GM12878 (cell line): ENCODE measurements around the gene PIRT. TPM values are rescaled to one million over a fixed set of nuclear protein-coding genes. Genes with fewer than 3 reads are reported as not detected.
"Not testable (repeated sequence)": the region's sequence is repeated elsewhere in the genome, so short reads cannot be mapped to it uniquely, and the experiment has no call there.

Experiments
- ATAC-seq: fragments of 200-7000 bp; cut with Tn5 transposase; 3 replicates; pipeline ENCODE4 v1.9.1; 2020; ENCODE audit warnings: mild to moderate bottlenecking, moderate library complexity
- BruUV-seq: library from RNA; stranded (reverse); fragments of 400-500 nt; replicated peaks from 2 replicates; lab custom pipeline; 2021; lab: Mats Ljungman, UMichigan
- CTCF ChIA-PET: fragments of 300-600 bp; sonication (Branson Sonifier 250); formaldehyde crosslinking; extraction: SDS; loops from one replicate; lab custom pipeline; 2021; ENCODE audit warnings: inconsistent platforms; lab: Yijun Ruan, JAX
- POLR2A ChIA-PET: fragments of 350-600 bp; formaldehyde crosslinking; extraction: SDS; loops from one replicate; lab custom pipeline; 2021; ENCODE audit warnings: inconsistent platforms; lab: Charles Lee
- RAD21 ChIA-PET: fragments of 300-600 bp; sonication (Branson Sonifier 250); formaldehyde crosslinking; loops from one replicate; lab custom pipeline; 2023; ENCODE audit warnings: antibody characterized with exemption; ENCODE audit not compliant: unreplicated experiment; lab: Charles Lee
- SMC1A ChIA-PET: fragments of 300-600 bp; sonication (Branson Sonifier 250); formaldehyde crosslinking; loops from one replicate; lab custom pipeline; 2023; ENCODE audit not compliant: unreplicated experiment, uncharacterized antibody; lab: Charles Lee
- DNase-seq: peaks from one replicate; pipeline ENCODE4 v3.0.0-alpha.2; 2011; ENCODE audit warnings: low read depth, low spot score
- FAIRE-seq: peaks from 3 replicates; lab custom pipeline; 2011; peaks lifted over from hg19 to GRCh38; lab: Jason Lieb, UNC
- H2AFZ ChIP-seq: 2 replicates; pipeline ENCODE4 v1.6.0; 2011; ENCODE audit warnings: low read depth, low read length, control low read depth; ENCODE audit not compliant: control insufficient read depth
- H3K27ac ChIP-seq: 2 replicates; pipeline ENCODE4 v1.5.1; 2011; ENCODE audit warnings: control low read depth; ENCODE audit not compliant: control insufficient read depth, insufficient read depth
- H3K27me3 ChIP-seq, 2 experiments: replicated peaks in 1 of 2; 2 replicates each; pipeline versions ENCODE4 v1.6.0 to v1.6.1; 2011; ENCODE audit warnings: low read length in 1 of 2; ENCODE audit not compliant: control insufficient read depth in 2 of 2, insufficient read depth in 2 of 2
- H3K36me3 ChIP-seq, 2 experiments: 2 replicates each; pipeline ENCODE4 v1.5.1; 2011; ENCODE audit warnings: low read length in 1 of 2; ENCODE audit not compliant: control insufficient read depth in 2 of 2, insufficient read depth in 2 of 2
- H3K4me1 ChIP-seq: 2 replicates; pipeline ENCODE4 v1.6.1; 2011; ENCODE audit warnings: mild to moderate bottlenecking, low read length, moderate library complexity, mixed read lengths; ENCODE audit not compliant: control insufficient read depth, insufficient read depth
- H3K4me2 ChIP-seq: 2 replicates; pipeline ENCODE4 v1.6.0; 2011; ENCODE audit warnings: control low read depth; ENCODE audit not compliant: control insufficient read depth, insufficient read depth
- H3K4me3 ChIP-seq: fragments of 200-600 bp; sonication (generic); 2 replicates; pipeline ENCODE4 v1.5.1; 2016
- H3K79me2 ChIP-seq: 2 replicates; pipeline ENCODE4 v1.6.0; 2011; ENCODE audit warnings: low read length; ENCODE audit not compliant: control insufficient read depth, insufficient read depth
- H3K9ac ChIP-seq: 2 replicates; pipeline ENCODE4 v1.8.0; 2011; ENCODE audit warnings: low read length, control low read depth, mixed read lengths; ENCODE audit not compliant: control insufficient read depth, insufficient read depth
- H3K9me3 ChIP-seq: replicated peaks from 3 replicates; pipeline ENCODE4 v1.5.1; 2011; ENCODE audit warnings: mild to moderate bottlenecking, low read length; ENCODE audit not compliant: control insufficient read depth, insufficient read depth
- H4K20me1 ChIP-seq: 2 replicates; pipeline ENCODE4 v1.6.0; 2011; ENCODE audit not compliant: control insufficient read depth, insufficient read depth
- ASH2L ChIP-seq: fragments of 300-600, 200-600 bp; sonication (generic); IDR thresholded peaks from 2 replicates; pipeline ENCODE4 v1.6.1; 2017; ENCODE audit warnings: low read depth, mild to moderate bottlenecking, borderline replicate concordance
- CBX3 ChIP-seq: fragments of 200-600 bp; sonication (generic); IDR thresholded peaks from 2 replicates; pipeline ENCODE4 v1.6.1; 2016; ENCODE audit warnings: low read depth, borderline replicate concordance
- ETV6 ChIP-seq, 2 experiments: fragments of 450-650 bp in 1 of 2; IDR thresholded peaks in 1 of 2; conservative IDR thresholded peaks in 1 of 2; 2 replicates each; pipeline ENCODE4 v1.6.1; 2014; ENCODE audit warnings: antibody characterized with exemption in 1 of 2, borderline replicate concordance in 1 of 2, low read depth in 1 of 2, mild to moderate bottlenecking in 1 of 2, moderate library complexity in 1 of 2
- GATAD2B ChIP-seq: fragments of 450-650 bp; conservative IDR thresholded peaks from 2 replicates; pipeline ENCODE4 v1.6.1; 2017; ENCODE audit warnings: low read depth, mild to moderate bottlenecking, moderate library complexity
- JUNB ChIP-seq: IDR thresholded peaks from 2 replicates; pipeline ENCODE4 v1.6.1; 2016; ENCODE audit warnings: antibody characterized with exemption, mild to moderate bottlenecking
- SMC3 ChIP-seq: IDR thresholded peaks from 2 replicates; pipeline ENCODE4 v1.6.1; 2011; ENCODE audit warnings: low read length, improper control_type of control experiment, borderline replicate concordance
- WRNIP1 ChIP-seq: IDR thresholded peaks from 2 replicates; pipeline ENCODE4 v1.6.1; 2011; ENCODE audit warnings: low read depth, low read length, improper control_type of control experiment, borderline replicate concordance
- ZBED1 ChIP-seq: IDR thresholded peaks from 2 replicates; pipeline ENCODE4 v1.6.1; 2016; ENCODE audit warnings: borderline replicate concordance
- WGBS: methylation state at CpG from one replicate; pipeline ENCODE4 v1.1.6; 2016; ENCODE audit warnings: low lambda C conversion rate; ENCODE audit not compliant: insufficient replicate concordance, insufficient coverage; ENCODE audit errors: missing lambda C conversion rate; 5-methylcytosine and 5-hydroxymethylcytosine counted together
- in situ Hi-C: fragments of 300-500 bp; cut with MboI; formaldehyde crosslinking; loops from 9 replicates; pipeline ENCODE4 v1.14.3; 2018; ENCODE audit warnings: mixed read lengths
- intact Hi-C: fragments of 100-400 bp; cut with micrococcal nuclease; formaldehyde crosslinking; loops from one replicate; pipeline ENCODE4 v1.14.2; 2022; ENCODE audit not compliant: unreplicated experiment
- polyA plus RNA-seq, 11 experiments: library from polyadenylated mRNA; depleted of rRNA in 4 of 11; unstranded in 6 of 11; stranded (reverse) in 5 of 11; fragments of >200 nt; fragmentation: Nextera tagmentation in 4 of 11; fragmentation: Illumina TruSeq in 1 of 11; extraction: Ambion mirVana in 4 of 11; extraction: Trizol in 1 of 11; gene quantifications; 1 replicate in 1 of 11; 2 replicates in 10 of 11; pipeline versions ENCODE4 v1.2.1 to v1.2.3, GENCODE V29; 2011 to 2016; ENCODE audit warnings: inconsistent platforms in 2 of 11, missing spikeins in 2 of 11, low read depth in 1 of 11
- total RNA-seq, 4 experiments: library from RNA; depleted of rRNA in 3 of 4; stranded (reverse); fragments of >200 nt in 3 of 4; fragmentation: Illumina TruSeq in 1 of 4; extraction: Trizol in 1 of 4; gene quantifications; 2 replicates each; pipeline versions ENCODE4 v1.2.1 to v1.2.3, GENCODE V29; 2013 to 2021
- TF ChIP-seq, protein P1 (sequence below): IDR thresholded peaks from 2 replicates; pipeline ENCODE4 v1.6.1; 2012; ENCODE audit warnings: improper control_type of control experiment, low read depth, low read length; ENCODE audit not compliant: insufficient replicate concordance

Gene PIRT
- total and polyA plus RNA-seq, 10 of the 15 experiments (the other 5 are each of a cell fraction or from before 2014, with no cell fraction given), result not detected

- H3K36me3 ChIP-seq, result no peaks in the 10 kb centered on the region
- 36% methylated on average over 8 of the region's 8 CpGs for WGBS
- RAD21 ChIA-PET, result no interaction called here
- no peak for ATAC-seq
- H3K79me2 ChIP-seq, result no peaks in the 10 kb centered on the region
- POLR2A ChIA-PET, result no interaction called here
- no peak overlapping the region for H3K4me2 ChIP-seq
- CTCF ChIA-PET, result interaction anchor here (0.7 kb wide), 1 partner anchor 774 kb away, joined by 3 read pairs; no protein-coding TSS in a partner anchor
- TF ChIP-seq ASH2L (no peak), ETV6 (conservative IDR thresholded peaks at IDR 0.05 in 1 of 2, IDR thresholded peaks at IDR 0.05 in 1 of 2; ENCODE audit: borderline replicate concordance in 1 of 2, low read depth in 1 of 2) (no peak), JUNB (no peak), GATAD2B (no peak), ZBED1 (no peak), WRNIP1 (no peak), SMC3 (no peak), CBX3 (no peak)
- TF ChIP-seq, protein P1, sequence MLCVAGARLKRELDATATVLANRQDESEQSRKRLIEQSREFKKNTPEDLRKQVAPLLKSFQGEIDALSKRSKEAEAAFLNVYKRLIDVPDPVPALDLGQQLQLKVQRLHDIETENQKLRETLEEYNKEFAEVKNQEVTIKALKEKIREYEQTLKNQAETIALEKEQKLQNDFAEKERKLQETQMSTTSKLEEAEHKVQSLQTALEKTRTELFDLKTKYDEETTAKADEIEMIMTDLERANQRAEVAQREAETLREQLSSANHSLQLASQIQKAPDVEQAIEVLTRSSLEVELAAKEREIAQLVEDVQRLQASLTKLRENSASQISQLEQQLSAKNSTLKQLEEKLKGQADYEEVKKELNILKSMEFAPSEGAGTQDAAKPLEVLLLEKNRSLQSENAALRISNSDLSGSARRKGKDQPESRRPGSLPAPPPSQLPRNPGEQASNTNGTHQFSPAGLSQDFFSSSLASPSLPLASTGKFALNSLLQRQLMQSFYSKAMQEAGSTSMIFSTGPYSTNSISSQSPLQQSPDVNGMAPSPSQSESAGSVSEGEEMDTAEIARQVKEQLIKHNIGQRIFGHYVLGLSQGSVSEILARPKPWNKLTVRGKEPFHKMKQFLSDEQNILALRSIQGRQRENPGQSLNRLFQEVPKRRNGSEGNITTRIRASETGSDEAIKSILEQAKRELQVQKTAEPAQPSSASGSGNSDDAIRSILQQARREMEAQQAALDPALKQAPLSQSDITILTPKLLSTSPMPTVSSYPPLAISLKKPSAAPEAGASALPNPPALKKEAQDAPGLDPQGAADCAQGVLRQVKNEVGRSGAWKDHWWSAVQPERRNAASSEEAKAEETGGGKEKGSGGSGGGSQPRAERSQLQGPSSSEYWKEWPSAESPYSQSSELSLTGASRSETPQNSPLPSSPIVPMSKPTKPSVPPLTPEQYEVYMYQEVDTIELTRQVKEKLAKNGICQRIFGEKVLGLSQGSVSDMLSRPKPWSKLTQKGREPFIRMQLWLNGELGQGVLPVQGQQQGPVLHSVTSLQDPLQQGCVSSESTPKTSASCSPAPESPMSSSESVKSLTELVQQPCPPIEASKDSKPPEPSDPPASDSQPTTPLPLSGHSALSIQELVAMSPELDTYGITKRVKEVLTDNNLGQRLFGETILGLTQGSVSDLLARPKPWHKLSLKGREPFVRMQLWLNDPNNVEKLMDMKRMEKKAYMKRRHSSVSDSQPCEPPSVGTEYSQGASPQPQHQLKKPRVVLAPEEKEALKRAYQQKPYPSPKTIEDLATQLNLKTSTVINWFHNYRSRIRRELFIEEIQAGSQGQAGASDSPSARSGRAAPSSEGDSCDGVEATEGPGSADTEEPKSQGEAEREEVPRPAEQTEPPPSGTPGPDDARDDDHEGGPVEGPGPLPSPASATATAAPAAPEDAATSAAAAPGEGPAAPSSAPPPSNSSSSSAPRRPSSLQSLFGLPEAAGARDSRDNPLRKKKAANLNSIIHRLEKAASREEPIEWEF, result no peak
- TF ChIP-seq, all 136 proteins: peak for 0
- H3K9me3 ChIP-seq, result no peaks in the 10 kb centered on the region
- DNase-seq, result no peak
- SMC1A ChIA-PET, result no interaction called here
- no peak overlapping the region for H3K9ac ChIP-seq
- intact Hi-C loops, result loop anchor here (10.0 kb wide), 1 partner anchor 1064 kb away; no protein-coding TSS in a partner anchor
- H3K27me3 ChIP-seq, result no peaks in the 10 kb centered on the region
- no peak for FAIRE-seq
- no peaks in the 10 kb centered on the region for H4K20me1 ChIP-seq
- H3K27ac ChIP-seq, result no peak overlapping the region
- BruUV-seq, result no TSS peak
- no peak overlapping the region for H3K4me3 ChIP-seq
- no peak overlapping the region for H2AFZ ChIP-seq
- H3K4me1 ChIP-seq, result no peaks in the 10 kb centered on the region
- in situ Hi-C loops, result no loop called here
Measured at GRCh38 chr17:10870336-10871050, 32.6 kb upstream of the PIRT start.

DNA sequence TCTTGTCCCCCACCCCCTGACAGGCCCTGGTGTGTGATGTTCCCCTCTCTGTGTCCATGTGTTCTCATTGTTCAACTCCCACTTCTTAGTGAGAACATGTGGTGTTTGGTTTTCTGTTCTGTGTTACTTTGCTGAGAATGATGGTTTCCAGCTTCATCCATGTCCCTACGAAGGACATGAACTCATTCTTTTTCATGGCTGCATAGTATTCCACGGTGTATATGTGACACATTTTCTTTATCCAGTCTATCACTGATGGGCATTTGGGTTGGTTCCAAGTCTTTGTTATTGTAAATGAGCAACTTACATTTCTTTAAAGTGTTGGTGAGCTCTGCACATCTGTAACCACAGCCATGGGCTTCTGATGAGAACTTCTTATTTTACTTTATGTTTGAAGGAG lies 30.9 kb upstream of the PIRT start:
- H3K36me3 ChIP-seq, intact Hi-C loops, H3K4me2 ChIP-seq, RAD21 ChIA-PET, H3K27me3 ChIP-seq, H3K9me3 ChIP-seq, H3K4me3 ChIP-seq, H3K9ac ChIP-seq, SMC1A ChIA-PET, H2AFZ ChIP-seq, POLR2A ChIA-PET, DNase-seq, H3K79me2 ChIP-seq, H3K4me1 ChIP-seq, in situ Hi-C loops, H3K27ac ChIP-seq, ATAC-seq, BruUV-seq, FAIRE-seq, H4K20me1 ChIP-seq: not testable (repeated sequence)
- 5% methylated on average over 2 of the region's 2 CpGs for WGBS
- CTCF ChIA-PET, result interaction anchor here (1.0 kb wide), 1 partner anchor 24 kb away, joined by 4 read pairs; no protein-coding TSS in a partner anchor
